HepG2 (cell line): ENCODE measurements around the gene TRMT6. TPM values are rescaled to one million over a fixed set of nuclear protein-coding genes. Genes with fewer than 3 reads are reported as not detected.

Source experiments
- CC2D1A ChIP-seq: sonication (generic); formaldehyde crosslinking; IDR thresholded peaks from 2 replicates; pipeline ENCODE4 v1.8.1; 2023; ENCODE audit warnings: mild to moderate bottlenecking, missing genetic modification reagents
- DPF2 ChIP-seq: sonication (generic); formaldehyde crosslinking; IDR thresholded peaks from 2 replicates; pipeline ENCODE4 v1.4.0; 2020; ENCODE audit warnings: mild to moderate bottlenecking, low read depth, missing genetic modification reagents, borderline replicate concordance
- EP300 ChIP-seq, 3 experiments: sonication (generic) in 1 of 3; formaldehyde crosslinking in 1 of 3; IDR thresholded peaks; 2 replicates each; pipeline versions ENCODE4 v1.5.1 to v1.6.1; 2011 to 2020; ENCODE audit warnings: low read depth in 2 of 3, low read length in 2 of 3, borderline replicate concordance in 1 of 3, improper control_type of control experiment in 1 of 3, mild to moderate bottlenecking in 1 of 3, missing genetic modification reagents in 1 of 3, moderate library complexity in 1 of 3
- FOXC1 ChIP-seq: sonication (generic); formaldehyde crosslinking; IDR thresholded peaks from 2 replicates; pipeline ENCODE4 v1.8.0; 2022; ENCODE audit warnings: mild to moderate bottlenecking, missing genetic modification reagents, borderline replicate concordance
- NONO ChIP-seq, 2 experiments: fragments of 450-650 bp in 1 of 2; sonication (generic) in 1 of 2; formaldehyde crosslinking in 1 of 2; IDR thresholded peaks in 1 of 2; conservative IDR thresholded peaks in 1 of 2; 2 replicates each; pipeline versions ENCODE4 v1.6.1 to v1.8.0; 2017 to 2022; ENCODE audit warnings: mild to moderate bottlenecking in 1 of 2, missing genetic modification reagents in 1 of 2, moderate library complexity in 1 of 2
- PHF8 ChIP-seq: sonication (generic); formaldehyde crosslinking; IDR thresholded peaks from 2 replicates; pipeline ENCODE4 v1.5.0; 2020; ENCODE audit warnings: missing genetic modification reagents
- PITX1 ChIP-seq: sonication (generic); formaldehyde crosslinking; IDR thresholded peaks from 2 replicates; pipeline ENCODE4 v1.5.1; 2020; ENCODE audit warnings: mild to moderate bottlenecking, missing genetic modification reagents
- RARG ChIP-seq: sonication (generic); formaldehyde crosslinking; IDR thresholded peaks from 2 replicates; pipeline ENCODE4 v1.4.0; 2020; ENCODE audit warnings: low read depth, mild to moderate bottlenecking, missing genetic modification reagents
- SOX6 ChIP-seq, 2 experiments: fragments of 450-650 bp in 1 of 2; sonication (generic) in 1 of 2; formaldehyde crosslinking in 1 of 2; IDR thresholded peaks; 2 replicates each; pipeline versions ENCODE4 v1.4.0 to v1.6.1; 2017 to 2020; ENCODE audit warnings: antibody characterized with exemption in 1 of 2, mild to moderate bottlenecking in 1 of 2, missing genetic modification reagents in 1 of 2
- ZNF143 ChIP-seq: sonication (generic); formaldehyde crosslinking; IDR thresholded peaks from 2 replicates; pipeline ENCODE4 v1.4.0; 2020; ENCODE audit warnings: missing genetic modification reagents
- ZNF501 ChIP-seq: sonication (generic); formaldehyde crosslinking; IDR thresholded peaks from 2 replicates; pipeline ENCODE4 v1.5.1; 2020; ENCODE audit warnings: mild to moderate bottlenecking, moderate library complexity, missing genetic modification reagents
- ZNF782 ChIP-seq: sonication (generic); formaldehyde crosslinking; IDR thresholded peaks from 2 replicates; pipeline ENCODE4 v1.4.0; 2020; ENCODE audit warnings: missing genetic modification reagents, mild to moderate bottlenecking, borderline replicate concordance
- ZNF883 ChIP-seq: sonication (generic); formaldehyde crosslinking; IDR thresholded peaks from 2 replicates; pipeline ENCODE4 v1.5.1; 2020; ENCODE audit warnings: mild to moderate bottlenecking, missing genetic modification reagents; ENCODE audit errors: not compliant biosample characterization
- polyA plus RNA-seq, 8 experiments: library from polyadenylated mRNA; depleted of rRNA in 3 of 8; stranded (reverse) in 7 of 8; unstranded in 1 of 8; fragments of >200 nt; fragmentation: Illumina TruSeq in 4 of 8; extraction: Trizol in 4 of 8; gene quantifications; 2 replicates each; pipeline versions ENCODE4 v1.2.1 to v1.2.3, GENCODE V29; 2011 to 2016; ENCODE audit warnings: low read depth in 4 of 8, missing spikeins in 1 of 8, mixed read lengths in 1 of 8; ENCODE audit not compliant: insufficient read depth in 1 of 8
- total RNA-seq, 5 experiments: library from RNA; depleted of rRNA; stranded (reverse); fragments of >200 nt; fragmentation: Illumina TruSeq; extraction: Trizol; gene quantifications; 2 replicates each; pipeline ENCODE4 v1.2.3, GENCODE V29; 2016; ENCODE audit warnings: low read depth in 1 of 5
- TF ChIP-seq, protein P1 (sequence below): sonication (generic); formaldehyde crosslinking; IDR thresholded peaks from 2 replicates; pipeline ENCODE4 v1.9.0; 2021; ENCODE audit warnings: missing genetic modification reagents, mild to moderate bottlenecking, borderline replicate concordance
- TF ChIP-seq, protein P2 (sequence below): fragments of 450-650 bp; IDR thresholded peaks from 2 replicates; pipeline ENCODE4 v1.6.1; 2017; ENCODE audit warnings: mild to moderate bottlenecking
- TF ChIP-seq, protein P3 (sequence below): sonication (generic); formaldehyde crosslinking; IDR thresholded peaks from 2 replicates; pipeline ENCODE4 v1.5.0; 2020; ENCODE audit warnings: missing genetic modification reagents
- TF ChIP-seq, protein P4 (sequence below): sonication (generic); formaldehyde crosslinking; IDR thresholded peaks from 2 replicates; pipeline ENCODE4 v1.4.0; 2020; ENCODE audit warnings: missing genetic modification reagents
- TF ChIP-seq, protein P5 (sequence below): sonication (generic); formaldehyde crosslinking; conservative IDR thresholded peaks from 2 replicates; pipeline ENCODE4 v1.8.1; 2023; ENCODE audit warnings: missing genetic modification reagents

Gene TRMT6
- total and polyA plus RNA-seq, 2 of the 13 experiments (the other 11 are each of a cell fraction or from before 2014, with no cell fraction given) = 10.5 to 37.8 TPM

DNA sequence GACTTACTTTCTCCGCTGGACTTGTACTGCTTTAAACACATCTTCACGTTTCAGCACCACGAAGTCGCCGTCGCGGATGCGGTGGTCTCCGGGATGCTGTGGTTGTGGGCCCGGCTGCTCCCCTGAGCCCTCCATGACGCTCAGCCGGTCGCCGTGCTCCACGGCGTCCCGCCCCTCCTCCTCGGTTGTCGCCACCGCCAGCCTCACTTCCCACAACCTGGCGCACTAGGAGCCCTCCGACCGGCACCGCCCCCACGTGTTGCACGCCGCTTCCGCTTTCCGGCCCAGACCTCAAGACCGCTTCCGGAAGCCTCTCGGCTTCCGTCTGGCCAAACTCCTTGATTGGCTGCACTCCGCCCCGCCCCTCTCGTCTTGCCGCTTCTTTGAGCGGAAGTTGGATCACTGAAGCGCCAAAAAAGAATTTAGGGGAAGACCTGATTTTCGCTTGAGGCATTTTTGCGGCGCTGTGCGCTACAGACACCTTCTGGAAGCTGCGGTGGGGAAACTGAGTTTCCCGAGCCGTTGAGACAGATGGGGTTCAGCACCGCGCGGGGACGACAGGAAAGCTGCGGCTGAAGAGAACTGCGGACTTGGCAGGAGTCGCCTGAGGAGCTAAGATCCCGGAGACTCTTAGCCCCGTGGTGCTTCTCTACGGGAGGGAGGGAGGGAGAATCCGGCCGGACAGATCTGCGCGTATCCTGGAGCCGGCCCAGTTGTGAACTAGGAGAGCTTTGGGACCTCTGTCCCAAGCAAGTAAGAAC is at the start of gene TRMT6, which contains the start of gene MCM8 (continued):
- TF ChIP-seq, protein P1, sequence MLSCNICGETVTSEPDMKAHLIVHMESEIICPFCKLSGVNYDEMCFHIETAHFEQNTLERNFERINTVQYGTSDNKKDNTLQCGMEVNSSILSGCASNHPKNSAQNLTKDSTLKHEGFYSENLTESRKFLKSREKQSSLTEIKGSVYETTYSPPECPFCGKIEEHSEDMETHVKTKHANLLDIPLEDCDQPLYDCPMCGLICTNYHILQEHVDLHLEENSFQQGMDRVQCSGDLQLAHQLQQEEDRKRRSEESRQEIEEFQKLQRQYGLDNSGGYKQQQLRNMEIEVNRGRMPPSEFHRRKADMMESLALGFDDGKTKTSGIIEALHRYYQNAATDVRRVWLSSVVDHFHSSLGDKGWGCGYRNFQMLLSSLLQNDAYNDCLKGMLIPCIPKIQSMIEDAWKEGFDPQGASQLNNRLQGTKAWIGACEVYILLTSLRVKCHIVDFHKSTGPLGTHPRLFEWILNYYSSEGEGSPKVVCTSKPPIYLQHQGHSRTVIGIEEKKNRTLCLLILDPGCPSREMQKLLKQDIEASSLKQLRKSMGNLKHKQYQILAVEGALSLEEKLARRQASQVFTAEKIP (CRISPR knock-in tag) = no peak
- TF ChIP-seq, protein P2, sequence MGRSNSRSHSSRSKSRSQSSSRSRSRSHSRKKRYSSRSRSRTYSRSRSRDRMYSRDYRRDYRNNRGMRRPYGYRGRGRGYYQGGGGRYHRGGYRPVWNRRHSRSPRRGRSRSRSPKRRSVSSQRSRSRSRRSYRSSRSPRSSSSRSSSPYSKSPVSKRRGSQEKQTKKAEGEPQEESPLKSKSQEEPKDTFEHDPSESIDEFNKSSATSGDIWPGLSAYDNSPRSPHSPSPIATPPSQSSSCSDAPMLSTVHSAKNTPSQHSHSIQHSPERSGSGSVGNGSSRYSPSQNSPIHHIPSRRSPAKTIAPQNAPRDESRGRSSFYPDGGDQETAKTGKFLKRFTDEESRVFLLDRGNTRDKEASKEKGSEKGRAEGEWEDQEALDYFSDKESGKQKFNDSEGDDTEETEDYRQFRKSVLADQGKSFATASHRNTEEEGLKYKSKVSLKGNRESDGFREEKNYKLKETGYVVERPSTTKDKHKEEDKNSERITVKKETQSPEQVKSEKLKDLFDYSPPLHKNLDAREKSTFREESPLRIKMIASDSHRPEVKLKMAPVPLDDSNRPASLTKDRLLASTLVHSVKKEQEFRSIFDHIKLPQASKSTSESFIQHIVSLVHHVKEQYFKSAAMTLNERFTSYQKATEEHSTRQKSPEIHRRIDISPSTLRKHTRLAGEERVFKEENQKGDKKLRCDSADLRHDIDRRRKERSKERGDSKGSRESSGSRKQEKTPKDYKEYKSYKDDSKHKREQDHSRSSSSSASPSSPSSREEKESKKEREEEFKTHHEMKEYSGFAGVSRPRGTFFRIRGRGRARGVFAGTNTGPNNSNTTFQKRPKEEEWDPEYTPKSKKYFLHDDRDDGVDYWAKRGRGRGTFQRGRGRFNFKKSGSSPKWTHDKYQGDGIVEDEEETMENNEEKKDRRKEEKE = no peak
- no peak for TF ChIP-seq NONO (IDR thresholded peaks at IDR 0.05)
- peak; percentile 95 for TF ChIP-seq NONO (CRISPR knock-in tag; conservative IDR thresholded peaks at IDR 0.05)
- no peak for TF ChIP-seq CC2D1A
- TF ChIP-seq EP300 (IDR thresholded peaks at IDR 0.05; ENCODE audit: low read depth in 2 of 2, low read length in 2 of 2) = peak in 1 of 2 experiments; percentile 34; a peak in 1 of 4 replicates
- peak; percentile 81 for TF ChIP-seq EP300 (CRISPR knock-in tag; IDR thresholded peaks at IDR 0.05; ENCODE audit: borderline replicate concordance)
- peak; percentile 91 for TF ChIP-seq ZNF782 (CRISPR knock-in tag)
- peak; percentile 97 for TF ChIP-seq ZNF883 (CRISPR knock-in tag)
- TF ChIP-seq, protein P3, sequence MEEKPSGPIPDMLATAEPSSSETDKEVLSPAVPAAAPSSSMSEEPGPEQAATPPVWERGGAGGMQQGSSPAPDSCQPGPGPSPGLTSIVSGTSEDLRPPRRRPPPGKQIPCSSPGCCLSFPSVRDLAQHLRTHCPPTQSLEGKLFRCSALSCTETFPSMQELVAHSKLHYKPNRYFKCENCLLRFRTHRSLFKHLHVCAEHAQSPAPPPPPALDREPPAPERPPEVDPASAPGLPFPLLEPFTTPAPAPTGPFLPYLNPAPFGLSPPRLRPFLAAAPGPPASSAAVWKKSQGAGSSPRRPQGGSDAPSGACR (CRISPR knock-in tag) = peak; percentile 90
- TF ChIP-seq SOX6 (IDR thresholded peaks at IDR 0.05) = no peak
- TF ChIP-seq SOX6 (CRISPR knock-in tag; IDR thresholded peaks at IDR 0.05) = peak; percentile 90
- peak; percentile 85 for TF ChIP-seq PITX1 (CRISPR knock-in tag)
- TF ChIP-seq DPF2 (CRISPR knock-in tag) = no peak
- TF ChIP-seq ZNF501 (CRISPR knock-in tag) = peak; percentile 99
- peak; percentile 97 for TF ChIP-seq FOXC1 (CRISPR knock-in tag)
- TF ChIP-seq, protein P4, sequence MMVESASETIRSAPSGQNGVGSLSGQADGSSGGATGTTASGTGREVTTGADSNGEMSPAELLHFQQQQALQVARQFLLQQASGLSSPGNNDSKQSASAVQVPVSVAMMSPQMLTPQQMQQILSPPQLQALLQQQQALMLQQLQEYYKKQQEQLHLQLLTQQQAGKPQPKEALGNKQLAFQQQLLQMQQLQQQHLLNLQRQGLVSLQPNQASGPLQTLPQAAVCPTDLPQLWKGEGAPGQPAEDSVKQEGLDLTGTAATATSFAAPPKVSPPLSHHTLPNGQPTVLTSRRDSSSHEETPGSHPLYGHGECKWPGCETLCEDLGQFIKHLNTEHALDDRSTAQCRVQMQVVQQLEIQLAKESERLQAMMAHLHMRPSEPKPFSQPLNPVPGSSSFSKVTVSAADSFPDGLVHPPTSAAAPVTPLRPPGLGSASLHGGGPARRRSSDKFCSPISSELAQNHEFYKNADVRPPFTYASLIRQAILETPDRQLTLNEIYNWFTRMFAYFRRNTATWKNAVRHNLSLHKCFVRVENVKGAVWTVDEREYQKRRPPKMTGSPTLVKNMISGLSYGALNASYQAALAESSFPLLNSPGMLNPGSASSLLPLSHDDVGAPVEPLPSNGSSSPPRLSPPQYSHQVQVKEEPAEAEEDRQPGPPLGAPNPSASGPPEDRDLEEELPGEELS (CRISPR knock-in tag) = peak; percentile 86
- peak; percentile 53; the same call in 1 of the 2 replicates for TF ChIP-seq ZNF143
- TF ChIP-seq, protein P5, sequence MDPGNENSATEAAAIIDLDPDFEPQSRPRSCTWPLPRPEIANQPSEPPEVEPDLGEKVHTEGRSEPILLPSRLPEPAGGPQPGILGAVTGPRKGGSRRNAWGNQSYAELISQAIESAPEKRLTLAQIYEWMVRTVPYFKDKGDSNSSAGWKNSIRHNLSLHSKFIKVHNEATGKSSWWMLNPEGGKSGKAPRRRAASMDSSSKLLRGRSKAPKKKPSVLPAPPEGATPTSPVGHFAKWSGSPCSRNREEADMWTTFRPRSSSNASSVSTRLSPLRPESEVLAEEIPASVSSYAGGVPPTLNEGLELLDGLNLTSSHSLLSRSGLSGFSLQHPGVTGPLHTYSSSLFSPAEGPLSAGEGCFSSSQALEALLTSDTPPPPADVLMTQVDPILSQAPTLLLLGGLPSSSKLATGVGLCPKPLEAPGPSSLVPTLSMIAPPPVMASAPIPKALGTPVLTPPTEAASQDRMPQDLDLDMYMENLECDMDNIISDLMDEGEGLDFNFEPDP (CRISPR knock-in tag) = no peak
- 0 out of 2 replicates have a peak, but pooled peaks have one; percentile 83 for TF ChIP-seq RARG (CRISPR knock-in tag)
- TF ChIP-seq PHF8 (CRISPR knock-in tag) = peak; percentile 95
